GM12864 (cell line): ENCODE measurements around the gene SCN1B.

Experiments
- DNase-seq: peaks from one replicate; pipeline ENCODE4 v3.0.0-alpha.2; 2011; ENCODE audit warnings: low read depth
- H3K4me3 ChIP-seq: 2 replicates; pipeline ENCODE4 v1.5.1; 2011; ENCODE audit warnings: mild to moderate bottlenecking, low read depth, low read length, control low read depth
- CTCF ChIP-seq: IDR thresholded peaks from 2 replicates; pipeline ENCODE4 v1.5.1; 2011; ENCODE audit warnings: low read depth, mild to moderate bottlenecking, moderate library complexity, low read length, control low read depth, inconsistent platforms; ENCODE audit errors: missing control alignments

Gene SCN1B

GRCh38 chr19:35068941-35069634 is 38.8 kb downstream of the SCN1B start:
- TF ChIP-seq CTCF = no peak
- no peak overlapping the region for H3K4me3 ChIP-seq
- no peak for DNase-seq

- no peak for TF ChIP-seq CTCF
- no peak overlapping the region for H3K4me3 ChIP-seq
Observed at GRCh38 chr19:35069696-35070095, 39.4 kb downstream of the SCN1B start.

GRCh38 chr19:35070471-35070870 is 40.2 kb downstream of the SCN1B start:
- DNase-seq = no peak
- no peak overlapping the region for H3K4me3 ChIP-seq
- TF ChIP-seq CTCF = no peak

More at GRCh38 chr19:35069696-35070095, 39.4 kb downstream of the SCN1B start:
- DNase-seq = no peak

GRCh38 chr19:35073516-35073915 is 43.2 kb downstream of the SCN1B start:
- no peak overlapping the region for H3K4me3 ChIP-seq
- TF ChIP-seq CTCF = no peak
- DNase-seq = no peak

GRCh38 chr19:35073941-35074340 is 43.7 kb downstream of the SCN1B start:
- DNase-seq = no peak
- no peak for TF ChIP-seq CTCF
- H3K4me3 ChIP-seq = no peak overlapping the region

- TF ChIP-seq CTCF = no peak
- no peak overlapping the region for H3K4me3 ChIP-seq
- no peak for DNase-seq
Observed at GRCh38 chr19:35074426-35075201, 44.3 kb downstream of the SCN1B start.
